Coronary artery (tissue), 2 donors: ENCODE data around the gene ASCC2.
"Not testable (repeated sequence)": the region's sequence is repeated elsewhere in the genome, so short reads cannot be mapped to it uniquely, and the experiment has no call there.

Experiments used
- DNase-seq: peaks from one replicate; pipeline ENCODE4 v3.0.0-alpha.2; 2017; ENCODE audit warnings: low spot score
- H3K27ac ChIP-seq, 2 donors: fragments of 200-600 bp; sonication (generic); one replicate each; pipeline ENCODE4 v1.5.1; 2016 to 2019
- H3K4me3 ChIP-seq: fragments of 200-600 bp; sonication (generic); 2 replicates; pipeline ENCODE4 v1.5.1; 2016; ENCODE audit warnings: mild to moderate bottlenecking, moderate library complexity
- TF ChIP-seq, protein P1 (sequence below): fragments of 200-600 bp; sonication (generic); IDR thresholded peaks from one replicate; pipeline ENCODE4 v1.5.1; 2019; ENCODE audit warnings: antibody characterized with exemption

ASCC2 gene

DNA sequence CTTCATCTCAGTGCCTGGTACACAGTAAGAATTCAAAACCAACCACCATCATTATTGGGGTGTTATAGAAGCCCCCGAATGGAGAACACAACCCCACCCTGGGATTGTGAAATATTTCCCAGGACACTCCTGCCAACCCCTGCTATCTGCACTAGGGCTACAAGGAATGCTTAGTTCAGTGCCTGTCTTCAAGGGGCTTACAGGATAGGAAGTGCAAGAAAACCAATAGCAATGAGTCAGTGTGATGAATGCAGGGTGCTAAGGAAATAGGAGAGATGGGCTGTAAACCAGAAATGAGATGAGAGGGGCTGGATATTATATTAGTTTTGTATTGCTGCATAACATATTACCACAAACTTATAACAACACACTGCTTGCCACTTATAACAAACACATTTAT, 965 bp upstream of the ASCC2 start:
- H3K27ac ChIP-seq: no peak overlapping the region

DNA sequence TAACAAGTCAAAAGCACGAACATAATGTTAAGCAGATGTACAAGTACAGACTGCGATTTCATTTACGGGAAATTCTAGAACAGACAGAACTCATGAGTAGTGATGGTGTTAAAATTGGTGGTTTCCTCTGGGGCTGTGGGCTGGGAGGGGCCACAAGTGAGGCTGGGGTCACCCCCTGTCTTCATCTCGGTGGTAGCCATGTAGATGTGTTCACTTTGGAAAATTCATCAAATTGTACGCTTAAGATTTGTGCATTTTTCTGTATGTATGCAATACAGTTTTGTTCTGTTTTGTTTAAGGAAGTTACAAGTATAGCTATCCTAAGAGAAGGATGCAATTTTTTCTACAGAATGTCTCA, 504 bp upstream of the ASCC2 start:
- peak overlapping the region; percentile 38 to 81 for H3K27ac ChIP-seq
- peak overlapping the region; percentile 87 for H3K4me3 ChIP-seq
- TF ChIP-seq, protein P1, sequence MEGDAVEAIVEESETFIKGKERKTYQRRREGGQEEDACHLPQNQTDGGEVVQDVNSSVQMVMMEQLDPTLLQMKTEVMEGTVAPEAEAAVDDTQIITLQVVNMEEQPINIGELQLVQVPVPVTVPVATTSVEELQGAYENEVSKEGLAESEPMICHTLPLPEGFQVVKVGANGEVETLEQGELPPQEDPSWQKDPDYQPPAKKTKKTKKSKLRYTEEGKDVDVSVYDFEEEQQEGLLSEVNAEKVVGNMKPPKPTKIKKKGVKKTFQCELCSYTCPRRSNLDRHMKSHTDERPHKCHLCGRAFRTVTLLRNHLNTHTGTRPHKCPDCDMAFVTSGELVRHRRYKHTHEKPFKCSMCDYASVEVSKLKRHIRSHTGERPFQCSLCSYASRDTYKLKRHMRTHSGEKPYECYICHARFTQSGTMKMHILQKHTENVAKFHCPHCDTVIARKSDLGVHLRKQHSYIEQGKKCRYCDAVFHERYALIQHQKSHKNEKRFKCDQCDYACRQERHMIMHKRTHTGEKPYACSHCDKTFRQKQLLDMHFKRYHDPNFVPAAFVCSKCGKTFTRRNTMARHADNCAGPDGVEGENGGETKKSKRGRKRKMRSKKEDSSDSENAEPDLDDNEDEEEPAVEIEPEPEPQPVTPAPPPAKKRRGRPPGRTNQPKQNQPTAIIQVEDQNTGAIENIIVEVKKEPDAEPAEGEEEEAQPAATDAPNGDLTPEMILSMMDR: no peak
- DNase-seq: no peak

More for the DNA sequence above, 965 bp upstream of the ASCC2 start:
- TF ChIP-seq, protein P1: no peak
- H3K4me3 ChIP-seq: no peak overlapping the region
- no peak for DNase-seq

DNA sequence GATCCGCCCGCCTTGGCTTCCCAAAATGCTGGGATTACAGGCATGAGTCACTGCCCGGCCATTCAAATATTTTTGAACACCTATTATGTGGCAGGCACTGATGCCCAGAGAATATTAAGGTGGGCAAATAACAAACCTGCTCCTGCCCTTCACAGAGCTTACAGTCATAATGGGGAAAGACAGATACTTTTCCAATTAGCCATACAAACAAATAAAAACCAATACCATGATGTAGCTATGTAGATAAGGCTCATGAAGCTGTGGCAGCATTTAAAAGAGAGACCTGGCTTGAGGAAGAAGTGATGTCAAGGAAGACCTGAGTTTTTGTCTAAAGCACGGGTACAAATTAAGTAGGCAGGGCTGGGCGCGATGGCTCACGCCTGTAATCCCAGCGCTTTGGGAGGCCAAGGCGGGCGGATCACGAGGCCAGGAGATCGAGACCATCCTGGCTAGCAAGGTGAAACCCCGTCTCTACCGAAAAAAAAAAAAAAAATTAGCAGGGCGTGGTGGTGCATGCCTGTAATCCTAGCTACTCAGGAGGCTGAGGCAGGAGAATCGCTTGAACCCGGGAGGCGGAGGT, 1.2 kb downstream of the ASCC2 start:
- not testable (repeated sequence) for DNase-seq, H3K27ac ChIP-seq
- H3K4me3 ChIP-seq: peak overlapping the region; percentile 87

DNA sequence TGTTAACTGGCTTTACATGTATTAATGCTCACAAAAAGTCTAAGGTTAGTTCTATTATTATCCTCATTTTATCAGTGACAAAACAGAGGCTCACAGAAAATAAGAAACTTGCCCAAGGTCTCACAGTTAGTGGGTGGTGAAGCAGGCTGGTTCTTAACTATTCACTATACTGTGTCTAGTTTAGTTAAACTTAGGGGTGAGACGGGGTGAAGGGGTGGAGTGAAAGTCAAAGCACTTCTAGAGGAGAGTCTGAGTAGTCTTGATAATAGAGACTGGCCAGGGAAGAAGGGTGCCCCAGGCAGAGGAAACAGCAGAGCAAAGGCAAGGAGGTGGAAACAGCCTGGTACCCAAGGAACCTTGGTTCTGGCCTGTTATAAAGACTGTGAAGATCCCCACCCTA, 4.0 kb downstream of the ASCC2 start:
- no peak for DNase-seq
- H3K27ac ChIP-seq: no peak overlapping the region
- H3K4me3 ChIP-seq: no peak overlapping the region
- TF ChIP-seq, protein P1: no peak

DNA sequence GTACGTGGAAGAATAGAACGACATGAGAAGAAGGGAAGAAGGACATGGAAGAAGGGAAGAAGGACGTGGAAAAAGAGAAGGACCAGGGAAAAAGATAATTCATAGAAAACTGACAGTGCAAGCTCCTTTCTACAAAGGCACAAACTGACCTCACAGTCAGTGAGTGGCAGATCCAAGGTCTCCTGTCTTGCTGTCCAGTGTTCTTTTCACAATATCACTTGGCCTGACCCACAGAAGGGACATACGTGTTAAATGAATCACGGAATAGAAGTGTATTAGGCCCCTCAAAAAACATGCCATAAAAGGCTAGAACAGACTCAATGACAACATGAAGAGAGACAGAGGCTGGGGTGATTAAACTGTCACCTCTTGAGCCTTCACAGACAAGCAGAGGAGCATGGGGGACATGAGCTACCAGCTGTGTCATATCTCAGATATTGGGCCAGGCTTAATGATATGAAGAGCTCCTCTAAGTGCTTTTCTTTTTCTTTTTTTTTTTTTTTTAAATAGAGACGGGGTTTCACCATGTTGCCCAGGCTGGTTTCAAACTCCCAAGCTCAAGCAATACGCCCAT, 4.6 kb downstream of the ASCC2 start:
- TF ChIP-seq, protein P1: no peak
- Histone ChIP-seq H3K4me3 (no peak overlapping the region), H3K27ac (no peak overlapping the region)
- no peak for DNase-seq

DNA sequence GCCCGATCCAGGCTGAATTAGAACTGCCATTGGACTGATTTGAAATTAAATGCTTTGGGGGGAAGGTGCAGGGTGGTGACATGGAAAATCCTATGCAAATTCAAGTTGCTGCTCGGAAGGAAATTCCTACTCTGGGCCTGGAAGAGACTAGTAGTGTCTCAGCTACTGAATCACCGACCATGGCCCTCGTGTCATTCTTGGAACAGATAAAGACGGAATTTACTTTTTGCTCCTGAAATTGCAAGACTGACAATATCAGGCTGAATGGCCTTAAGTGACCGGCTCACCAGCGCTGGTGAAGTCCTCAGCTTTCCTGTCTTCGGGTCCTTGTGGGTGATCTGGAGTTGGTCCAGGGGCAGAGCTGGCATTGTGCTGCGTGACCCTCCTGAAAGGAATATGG, 6.1 kb downstream of the ASCC2 start:
- Histone ChIP-seq H3K27ac (no peak overlapping the region), H3K4me3 (no peak overlapping the region)
- no peak for DNase-seq
- TF ChIP-seq, protein P1: no peak

DNA sequence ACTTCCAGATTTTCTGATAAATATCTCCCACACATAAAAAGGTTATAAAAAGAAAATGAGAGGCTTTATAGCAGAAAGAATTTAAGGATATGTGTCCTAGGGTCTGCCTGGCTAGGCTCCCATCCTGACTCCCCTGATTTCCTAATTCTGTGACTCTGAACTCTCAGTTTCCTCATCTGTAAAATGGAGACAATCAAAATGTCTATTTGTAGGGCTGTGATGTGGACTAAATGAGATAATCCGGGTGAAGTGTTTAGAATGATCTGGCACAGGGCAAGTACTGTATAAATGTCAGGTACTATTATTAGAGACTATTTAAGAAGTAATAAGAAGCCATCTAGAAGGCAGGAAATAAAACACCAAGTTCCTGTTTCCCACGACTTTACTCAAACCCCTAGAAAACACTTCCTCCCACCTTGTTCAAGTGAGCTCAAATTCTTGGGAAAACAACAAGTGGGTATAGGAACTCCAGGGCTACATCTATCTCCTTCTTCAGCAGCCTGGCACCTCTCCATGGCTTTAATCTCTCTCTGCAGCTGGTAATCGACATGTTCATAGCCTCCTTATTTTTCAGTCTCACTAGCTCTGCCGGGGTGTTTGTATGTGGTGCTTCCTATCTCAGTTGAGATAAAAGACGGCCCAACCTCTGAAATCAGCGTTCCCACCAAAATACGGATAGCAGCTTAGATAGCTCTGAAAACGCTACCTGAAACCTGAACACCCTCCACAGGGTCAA, 6.7 kb downstream of the ASCC2 start:
- TF ChIP-seq, protein P1: no peak
- H3K4me3 ChIP-seq: no peak overlapping the region
- H3K27ac ChIP-seq: no peak overlapping the region
- DNase-seq: no peak
